SIG-M5 (cell line): ENCODE results near the gene TMEM204.

Source experiments
- DNase-seq: peaks from one replicate; lab custom pipeline; 2025; lab: John Stamatoyannopoulos, UW

Gene TMEM204

GRCh38 chr16:1520461-1520860, 13.0 kb upstream of the TMEM204 start:
- no peak for DNase-seq

DNA sequence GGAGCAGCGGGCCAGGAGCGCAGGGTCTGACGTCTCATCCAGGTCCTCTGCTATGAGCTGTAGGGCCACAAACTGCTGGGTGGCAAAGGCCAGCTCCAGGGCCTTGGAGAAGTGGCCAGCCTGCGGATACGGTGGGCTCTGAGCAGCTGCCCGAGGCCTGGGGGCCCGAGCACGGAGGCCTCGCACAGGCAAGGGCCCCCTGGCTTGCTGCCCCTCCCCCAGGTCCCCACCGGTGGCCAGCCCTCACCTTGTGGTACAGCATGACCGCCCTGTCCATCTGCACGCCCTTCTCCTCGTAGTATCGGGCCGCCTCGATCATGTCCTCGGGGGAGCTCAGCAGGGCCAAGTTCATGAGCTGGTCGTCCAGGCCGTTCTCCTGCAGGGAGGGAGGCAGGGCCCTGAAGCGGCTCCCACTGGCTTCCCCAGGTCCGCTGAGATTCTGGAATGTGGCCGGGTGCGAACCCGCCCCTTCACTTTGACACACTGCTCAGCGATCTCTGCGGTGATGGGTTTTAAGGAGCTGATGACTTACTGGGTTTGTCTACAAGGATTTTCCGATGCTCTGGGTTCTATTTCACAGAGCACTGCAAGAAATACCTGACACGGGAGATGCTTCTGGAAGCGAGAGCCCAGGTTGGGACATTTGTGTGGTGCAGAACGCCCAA, 9.8 kb upstream of the TMEM204 start:
- no peak for DNase-seq

DNA sequence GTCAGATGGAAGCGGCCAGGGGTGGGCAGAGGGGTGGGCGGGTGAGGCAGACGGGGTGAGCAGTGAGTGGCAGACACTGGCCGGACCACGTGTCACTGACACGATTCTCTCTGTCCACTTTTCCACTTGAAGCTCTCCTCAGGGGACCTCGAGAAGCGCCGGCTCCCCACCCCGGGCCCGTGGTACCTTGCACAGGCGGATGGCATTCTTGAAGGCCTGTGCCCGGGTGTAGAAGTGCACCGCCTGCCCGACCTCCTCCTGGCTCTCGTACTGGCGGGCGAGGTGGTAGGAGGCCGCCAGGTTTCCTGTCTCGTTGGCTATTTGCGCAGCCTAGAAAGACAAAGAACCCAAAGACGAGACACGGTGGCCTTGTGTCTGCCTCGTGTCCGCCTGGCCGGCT, 9.1 kb upstream of the TMEM204 start:
- no peak for DNase-seq

DNA sequence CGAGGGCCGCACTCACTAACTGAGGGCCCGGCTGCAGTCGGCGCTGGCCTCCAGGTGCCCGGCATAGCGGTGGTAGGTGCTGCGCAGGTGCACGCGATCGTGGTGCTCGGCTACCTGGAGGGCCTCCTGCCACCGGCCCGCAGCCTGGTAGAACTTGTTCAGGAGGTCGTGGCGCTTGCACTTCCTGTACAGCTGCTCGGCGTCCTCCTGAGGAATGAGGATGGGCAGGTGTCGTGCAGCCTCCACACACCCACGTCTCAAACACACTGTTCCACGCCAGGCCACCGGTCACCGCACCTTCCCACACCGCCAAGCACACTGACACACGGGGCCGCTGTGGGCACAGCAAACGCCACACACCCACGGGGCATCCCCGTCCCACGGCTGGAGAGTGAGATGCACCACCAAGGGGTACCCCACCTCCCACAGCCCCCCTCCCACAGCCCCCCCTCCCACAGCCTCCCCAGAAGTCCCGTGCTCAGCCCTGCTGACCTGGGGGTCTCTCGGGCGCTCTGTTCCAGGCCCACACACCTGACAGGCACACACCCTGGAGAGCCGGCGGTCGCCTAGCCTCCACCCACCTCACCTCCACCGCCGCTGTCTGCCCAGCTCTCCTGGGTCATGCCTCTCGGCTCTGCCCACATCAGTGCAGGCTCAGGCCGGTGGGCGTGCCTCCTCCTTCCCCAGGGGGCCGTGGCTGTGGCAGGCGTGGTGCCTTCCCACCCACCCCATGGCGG, 7.4 kb upstream of the TMEM204 start:
- DNase-seq: no peak

GRCh38 chr16:1526608-1527555, 6.6 kb upstream of the TMEM204 start:
- DNase-seq: no peak

GRCh38 chr16:1527836-1528811, 5.3 kb upstream of the TMEM204 start:
- DNase-seq: no peak

DNA sequence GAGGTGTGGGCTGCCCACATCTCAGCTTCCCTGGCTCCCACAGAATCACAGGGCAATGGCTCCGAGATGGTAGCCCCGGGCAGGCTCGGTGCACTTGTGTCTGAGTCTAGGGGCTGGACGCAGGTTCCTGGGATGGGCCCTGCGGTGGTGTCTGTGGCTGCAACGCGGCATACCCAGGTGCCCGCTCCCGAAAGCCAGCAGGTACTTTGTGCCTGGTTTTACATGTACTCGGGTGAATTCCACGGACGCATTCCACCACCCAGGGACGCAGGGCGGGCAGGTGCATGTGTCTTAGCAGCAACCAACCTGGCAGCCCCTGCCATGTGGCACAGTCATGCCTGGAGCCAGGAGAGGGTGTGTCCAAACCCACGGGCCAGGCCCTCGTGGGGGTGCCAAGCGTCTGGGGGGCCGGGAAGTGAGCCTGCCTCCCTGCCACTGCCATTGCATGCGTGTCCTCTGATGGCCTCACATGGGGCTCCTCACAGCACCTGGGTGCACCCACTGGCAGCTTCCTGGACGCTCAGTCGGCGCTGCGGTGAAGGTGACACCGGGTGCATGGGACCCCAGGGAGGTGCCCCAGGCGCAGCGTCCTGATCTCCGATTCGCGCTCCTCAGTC, 4.4 kb upstream of the TMEM204 start:
- no peak for DNase-seq

- no peak for DNase-seq
Observed at GRCh38 chr16:1530349-1530882, 3.0 kb upstream of the TMEM204 start.

DNA sequence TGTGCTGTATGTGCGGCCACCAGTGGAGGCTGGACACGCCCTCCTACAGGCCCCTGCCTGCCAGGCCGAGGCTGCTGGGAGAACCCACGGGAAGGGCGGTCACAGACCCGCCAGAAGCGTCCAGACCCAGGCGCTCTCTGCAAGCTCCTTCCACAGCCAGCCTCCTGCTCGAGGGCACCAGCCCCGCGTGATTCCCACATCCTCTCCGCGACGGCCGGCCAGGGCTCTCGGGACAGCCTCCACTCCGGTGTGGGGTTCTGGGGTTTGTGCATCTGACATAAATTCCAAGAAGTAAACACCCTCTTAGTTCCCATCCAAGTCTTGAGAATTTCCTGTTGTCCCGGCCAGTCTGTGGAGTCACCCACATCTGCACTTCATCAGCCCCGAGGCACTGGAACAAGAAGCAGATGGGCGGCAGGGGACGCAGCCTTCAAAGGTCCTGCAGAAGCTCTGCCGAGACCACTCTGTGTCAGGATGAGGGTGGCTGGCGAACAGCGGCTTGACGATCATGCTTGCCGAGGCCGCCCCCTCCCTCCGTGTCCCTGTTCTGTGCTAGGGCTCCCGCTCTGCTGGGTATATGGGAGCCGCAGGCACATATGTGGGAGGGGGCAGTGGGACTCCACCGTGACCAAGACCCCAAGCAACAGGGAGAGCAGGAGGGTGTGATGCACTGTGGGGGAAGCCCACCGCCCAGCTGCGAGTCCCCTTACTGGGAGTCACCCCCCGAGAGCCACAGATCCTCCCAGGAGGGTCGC, 2.4 kb upstream of the TMEM204 start:
- DNase-seq: no peak

DNA sequence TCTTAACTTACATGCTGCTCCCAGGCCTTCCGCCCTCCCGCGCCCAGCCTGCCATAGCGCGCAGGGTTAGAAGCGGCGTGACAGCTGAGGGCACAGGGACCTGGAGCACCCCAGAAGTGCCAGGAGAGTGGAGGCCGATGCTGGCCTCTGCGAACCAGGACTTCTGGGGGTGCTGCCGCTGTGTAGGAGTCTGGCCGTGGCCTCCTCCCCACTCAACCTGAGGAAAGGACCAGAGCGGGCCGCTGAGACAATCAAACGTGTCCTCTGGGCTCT, 1.9 kb upstream of the TMEM204 start:
- DNase-seq: no peak

- no peak for DNase-seq
Observed at GRCh38 chr16:1532081-1532760, 1.2 kb upstream of the TMEM204 start.

GRCh38 chr16:1532771-1533170, 695 bp upstream of the TMEM204 start:
- DNase-seq: no peak

DNA sequence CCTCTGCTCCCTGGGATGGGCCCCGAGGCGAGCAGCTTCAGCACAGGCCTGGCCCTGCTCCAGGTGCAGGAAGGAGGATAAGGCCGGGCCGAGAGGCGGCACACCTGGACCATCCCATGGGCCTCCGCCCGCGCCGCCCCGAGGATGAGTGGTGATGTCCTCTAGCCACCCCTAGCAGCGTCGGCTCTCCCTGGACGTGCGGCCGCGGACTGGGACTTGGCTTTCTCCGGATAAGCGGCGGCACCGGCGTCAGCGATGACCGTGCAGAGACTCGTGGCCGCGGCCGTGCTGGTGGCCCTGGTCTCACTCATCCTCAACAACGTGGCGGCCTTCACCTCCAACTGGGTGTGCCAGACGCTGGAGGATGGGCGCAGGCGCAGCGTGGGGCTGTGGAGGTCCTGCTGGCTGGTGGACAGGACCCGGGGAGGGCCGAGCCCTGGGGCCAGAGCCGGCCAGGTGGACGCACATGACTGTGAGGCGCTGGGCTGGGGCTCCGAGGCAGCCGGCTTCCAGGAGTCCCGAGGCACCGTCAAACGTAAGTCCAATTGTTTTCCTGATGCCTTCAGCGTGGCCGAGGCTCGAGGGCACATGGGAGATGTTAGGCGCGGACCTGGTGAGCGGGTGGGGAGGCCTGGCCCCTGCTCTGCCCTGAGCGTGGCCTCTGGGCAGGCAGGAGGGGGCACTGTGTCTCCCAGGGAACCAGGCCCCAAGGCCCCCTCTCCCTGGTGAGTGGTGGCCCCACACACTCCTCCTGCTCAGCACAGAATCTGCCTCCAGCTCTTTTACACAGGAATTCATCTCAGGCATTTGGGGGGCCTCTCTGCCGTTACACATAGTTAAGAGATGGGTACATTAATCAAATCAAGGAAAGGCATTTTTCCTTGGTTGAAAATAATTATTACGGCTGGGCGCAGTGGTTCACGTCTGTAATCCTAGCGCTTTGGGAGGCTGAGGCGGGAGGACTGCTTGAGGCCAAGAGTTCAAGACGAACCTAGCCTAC, 855 bp downstream of the TMEM204 start:
- no peak for DNase-seq

- DNase-seq: no peak
Observed at GRCh38 chr16:1535391-1536291, 2.2 kb downstream of the TMEM204 start.

DNA sequence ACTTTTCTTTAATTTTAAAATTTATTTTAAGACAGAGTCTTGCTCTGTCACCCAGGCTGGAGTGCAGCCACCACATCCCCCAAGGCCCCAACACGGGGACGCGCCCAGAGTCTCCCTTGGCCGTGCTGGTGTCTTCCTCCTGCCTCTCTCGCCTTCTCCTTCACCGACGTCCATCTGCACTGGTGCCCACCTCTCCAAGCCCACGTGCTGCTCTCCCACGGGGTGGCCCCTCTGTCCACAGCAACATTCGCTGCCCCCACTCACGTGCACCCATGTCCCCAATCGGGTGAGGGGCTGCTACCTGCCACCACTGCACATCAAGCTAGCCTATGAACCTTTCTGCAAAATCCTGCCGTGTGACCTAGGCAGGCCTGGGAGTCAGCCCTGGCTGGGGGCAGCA, 3.1 kb downstream of the TMEM204 start:
- DNase-seq: no peak

DNA sequence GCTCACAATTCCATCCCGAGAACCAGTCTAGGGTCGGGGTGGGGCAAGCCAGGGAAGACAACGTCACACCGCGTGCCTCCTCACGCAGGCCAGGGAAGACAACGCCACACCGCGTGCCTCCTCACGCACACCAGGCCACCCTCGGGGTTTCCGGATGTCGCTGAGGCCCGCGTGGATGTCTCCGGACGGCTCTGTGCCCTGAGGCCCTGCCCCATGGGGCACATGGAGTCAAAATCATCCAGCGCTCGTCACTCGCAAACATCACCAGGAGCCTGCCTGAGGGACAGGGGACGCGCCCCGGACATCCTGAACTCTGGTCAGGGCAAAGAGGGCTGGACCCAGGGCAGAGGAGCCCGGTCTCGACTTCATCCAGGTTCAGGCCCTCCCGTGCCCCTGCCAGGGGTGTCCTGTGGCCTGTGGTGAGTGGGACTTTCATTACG, 3.7 kb downstream of the TMEM204 start:
- no peak for DNase-seq

- no peak for DNase-seq
Observed at GRCh38 chr16:1537763-1538289, 4.4 kb downstream of the TMEM204 start.
